ENCODE results near the gene AP1M2.
A peak's percentile ranks its signal among the peaks of the same experiment; 100 is the strongest.
"Not testable (repeated sequence)": the region's sequence is repeated elsewhere in the genome, so short reads cannot be mapped to it uniquely, and the experiment has no call there.

The AP1M2 gene

DNA sequence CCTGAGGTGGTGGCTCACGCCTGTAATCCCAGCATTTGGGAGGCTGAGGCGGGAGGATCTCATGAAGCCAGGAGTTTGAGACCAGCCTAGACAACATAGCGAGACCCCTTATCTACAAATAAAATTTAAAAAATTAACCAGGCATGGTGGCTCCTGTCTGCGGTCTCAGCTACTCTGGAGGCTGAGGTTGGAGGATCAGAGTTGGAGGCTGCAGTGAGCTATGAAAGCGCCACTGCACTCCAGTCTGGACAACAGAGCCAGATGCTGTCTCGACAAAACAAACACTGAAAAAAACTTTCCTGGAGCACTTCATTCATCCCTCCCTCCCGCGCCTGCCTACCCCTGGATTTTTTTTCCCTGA, 44.1 kb downstream of the AP1M2 start:
- no peaks in the 10 kb centered on the region for H3K36me3 Mint-ChIP-seq
- H3K4me1 Mint-ChIP-seq: peaks cover 20% of the 10 kb centered on the region
- no peaks in the 10 kb centered on the region for H3K9me3 Mint-ChIP-seq
- H3K27ac Mint-ChIP-seq: peak overlapping the region; percentile 12
- peak overlapping the region; percentile 76 for H3K4me3 Mint-ChIP-seq
- peaks cover 3% of the 10 kb centered on the region for H3K27me3 Mint-ChIP-seq

DNA sequence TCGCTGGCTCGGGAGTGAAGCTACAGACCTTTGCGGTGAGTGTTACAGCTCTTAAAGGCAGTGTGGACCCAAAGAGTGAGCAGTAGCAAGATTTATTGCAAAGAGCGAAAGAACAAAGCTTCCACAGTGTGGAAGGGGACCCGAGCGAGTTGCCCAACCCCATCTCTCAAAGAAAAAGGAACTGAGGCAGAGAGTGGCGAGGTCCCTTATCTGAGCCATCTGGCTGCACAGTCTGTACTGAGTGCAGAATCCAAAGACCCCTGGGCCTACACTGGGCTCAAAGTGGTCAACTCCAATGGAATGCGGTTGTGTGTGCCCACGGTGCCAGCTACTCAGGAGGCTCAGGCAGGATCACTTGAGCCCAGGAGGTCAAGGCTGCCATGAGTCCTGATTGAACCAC, 48.1 kb downstream of the AP1M2 start:
- H3K36me3 Mint-ChIP-seq, H3K27me3 Mint-ChIP-seq, H3K27ac Mint-ChIP-seq, H3K4me3 Mint-ChIP-seq, H3K9me3 Mint-ChIP-seq: not testable (repeated sequence)
- peaks cover 11% of the 10 kb centered on the region for H3K4me1 Mint-ChIP-seq

- Mint-ChIP-seq H3K27ac (no peak overlapping the region), H3K4me1 (peaks cover 10% of the 10 kb centered on the region), H3K4me3 (no peak overlapping the region), H3K9me3 (no peaks in the 10 kb centered on the region), H3K27me3 (peaks cover 6% of the 10 kb centered on the region), H3K36me3 (no peaks in the 10 kb centered on the region)
These were observed 48.7 kb downstream of the AP1M2 start for GRCh38 chr19:10538204-10538983.

GRCh38 chr19:10537668-10538067, 49.4 kb downstream of the AP1M2 start:
- Mint-ChIP-seq H3K27ac (no peak overlapping the region), H3K36me3 (no peaks in the 10 kb centered on the region), H3K4me3 (no peak overlapping the region), H3K4me1 (peaks cover 3% of the 10 kb centered on the region), H3K27me3 (peaks cover 6% of the 10 kb centered on the region), H3K9me3 (no peaks in the 10 kb centered on the region)

GRCh38 chr19:10535613-10536012, 51.5 kb downstream of the AP1M2 start:
- H3K27me3 Mint-ChIP-seq: peaks cover 6% of the 10 kb centered on the region
- H3K4me1 Mint-ChIP-seq: peaks cover 3% of the 10 kb centered on the region
- H3K36me3 Mint-ChIP-seq: no peaks in the 10 kb centered on the region
- no peak overlapping the region for H3K4me3 Mint-ChIP-seq
- H3K9me3 Mint-ChIP-seq: no peaks in the 10 kb centered on the region
- no peak overlapping the region for H3K27ac Mint-ChIP-seq

DNA sequence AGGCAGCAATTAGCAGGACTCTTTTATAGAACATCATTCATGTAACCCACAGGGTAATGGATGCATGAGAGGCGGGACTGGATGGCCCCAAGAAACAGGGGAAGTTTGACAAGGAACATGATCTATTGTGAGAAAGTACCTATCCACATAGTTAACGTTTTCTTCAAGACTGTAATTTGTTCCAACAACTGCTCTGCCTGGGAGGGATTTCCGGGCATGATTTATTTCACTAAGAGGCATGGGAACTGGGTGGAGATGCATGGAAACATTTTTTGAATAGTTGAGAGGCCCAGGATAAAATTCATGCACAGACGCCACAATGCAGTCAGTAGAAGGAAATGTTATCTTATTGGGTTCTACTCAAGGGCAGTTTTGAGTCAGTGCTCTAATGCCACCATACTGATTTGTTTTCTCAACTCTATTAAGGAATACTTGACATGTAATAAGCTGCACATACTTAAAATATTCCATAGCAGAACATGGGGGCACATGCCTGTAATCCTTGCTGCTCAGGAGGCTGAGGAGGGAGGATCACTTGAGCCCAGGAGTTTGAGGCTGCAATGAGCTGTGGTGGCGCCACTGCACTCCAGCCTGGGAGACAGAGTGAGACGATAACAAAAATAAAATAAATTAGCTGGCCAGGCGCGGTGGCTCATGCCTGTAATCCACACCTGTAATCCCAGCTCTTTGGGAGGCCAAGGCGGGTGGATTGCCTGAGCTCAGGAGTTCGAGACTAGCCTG, 53.3 kb downstream of the AP1M2 start:
- no peak overlapping the region for H3K4me3 Mint-ChIP-seq
- peaks cover 6% of the 10 kb centered on the region for H3K27me3 Mint-ChIP-seq
- no peaks in the 10 kb centered on the region for H3K36me3 Mint-ChIP-seq
- H3K9me3 Mint-ChIP-seq: no peaks in the 10 kb centered on the region
- H3K4me1 Mint-ChIP-seq: no peaks in the 10 kb centered on the region
- no peak overlapping the region for H3K27ac Mint-ChIP-seq

DNA sequence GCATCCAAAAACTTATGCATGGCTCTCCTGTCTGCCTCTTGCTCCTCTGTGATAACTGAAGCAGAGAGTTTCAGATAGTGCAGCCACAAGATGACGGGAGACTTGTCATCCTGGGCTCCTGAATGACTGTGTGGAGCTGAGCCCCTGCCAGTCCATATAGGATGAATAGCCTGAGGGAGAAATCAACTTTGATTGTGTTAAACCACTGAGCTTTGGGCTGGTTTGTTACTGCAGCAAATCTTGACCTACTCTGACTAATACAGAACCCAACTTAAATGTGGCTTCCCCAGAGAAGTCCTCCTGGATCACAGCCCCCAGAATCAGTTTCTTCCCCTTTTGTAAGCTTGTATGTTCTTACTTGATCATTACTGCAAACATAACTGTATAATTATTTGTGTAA, 54.7 kb downstream of the AP1M2 start:
- Mint-ChIP-seq H3K27me3 (peaks cover 3% of the 10 kb centered on the region), H3K27ac (no peak overlapping the region), H3K4me1 (no peaks in the 10 kb centered on the region), H3K9me3 (no peaks in the 10 kb centered on the region), H3K36me3 (no peaks in the 10 kb centered on the region), H3K4me3 (no peak overlapping the region)

GRCh38 chr19:10526887-10527286, 60.2 kb downstream of the AP1M2 start:
- H3K27me3 Mint-ChIP-seq, H3K4me1 Mint-ChIP-seq, H3K27ac Mint-ChIP-seq, H3K36me3 Mint-ChIP-seq, H3K9me3 Mint-ChIP-seq, H3K4me3 Mint-ChIP-seq: not testable (repeated sequence)

DNA sequence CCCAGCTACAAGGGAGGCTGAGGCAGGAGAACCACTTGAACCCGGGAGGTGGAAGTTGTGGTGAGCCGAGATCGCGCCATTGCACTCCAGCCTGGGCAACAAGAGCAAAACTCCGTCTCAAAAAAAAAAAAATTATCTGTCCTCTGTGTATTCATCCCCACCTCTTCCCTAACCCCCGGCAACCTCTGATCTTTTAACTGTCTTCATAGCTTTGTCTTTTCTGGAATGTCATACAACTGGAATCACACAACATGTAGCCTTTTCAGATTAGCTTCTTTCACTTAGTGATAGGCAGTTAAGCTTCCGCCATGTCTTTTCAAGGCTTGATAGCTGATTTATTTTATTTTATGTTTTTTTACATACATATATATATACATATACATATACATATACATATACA, 61.5 kb downstream of the AP1M2 start:
- Mint-ChIP-seq H3K9me3 (no peaks in the 10 kb centered on the region), H3K27ac (no peak overlapping the region), H3K27me3 (no peaks in the 10 kb centered on the region), H3K4me3 (no peak overlapping the region), H3K4me1 (no peaks in the 10 kb centered on the region), H3K36me3 (no peaks in the 10 kb centered on the region)

- H3K36me3 Mint-ChIP-seq: no peaks in the 10 kb centered on the region
- H3K27me3 Mint-ChIP-seq: peaks cover 12% of the 10 kb centered on the region
- H3K27ac Mint-ChIP-seq: no peak overlapping the region
- no peak overlapping the region for H3K4me3 Mint-ChIP-seq
- no peaks in the 10 kb centered on the region for H3K9me3 Mint-ChIP-seq
- peaks cover 14% of the 10 kb centered on the region for H3K4me1 Mint-ChIP-seq
These were observed 63.9 kb downstream of the AP1M2 start for GRCh38 chr19:10523135-10523636.

All from activated naive CD4-positive, alpha-beta T cell treated with anti-CD3 and anti-CD28 coated beads, Interleukin-2, amount 50 U/mL, for 24 hours (primary cell).